Measurements from ENCODE around the gene NEURL4. TPM values are rescaled to one million over a fixed set of nuclear protein-coding genes. Genes with fewer than 3 reads are reported as not detected.

NEURL4 gene
- total RNA-seq, 1 donor from 2014 or later, result 61.5 TPM

DNA sequence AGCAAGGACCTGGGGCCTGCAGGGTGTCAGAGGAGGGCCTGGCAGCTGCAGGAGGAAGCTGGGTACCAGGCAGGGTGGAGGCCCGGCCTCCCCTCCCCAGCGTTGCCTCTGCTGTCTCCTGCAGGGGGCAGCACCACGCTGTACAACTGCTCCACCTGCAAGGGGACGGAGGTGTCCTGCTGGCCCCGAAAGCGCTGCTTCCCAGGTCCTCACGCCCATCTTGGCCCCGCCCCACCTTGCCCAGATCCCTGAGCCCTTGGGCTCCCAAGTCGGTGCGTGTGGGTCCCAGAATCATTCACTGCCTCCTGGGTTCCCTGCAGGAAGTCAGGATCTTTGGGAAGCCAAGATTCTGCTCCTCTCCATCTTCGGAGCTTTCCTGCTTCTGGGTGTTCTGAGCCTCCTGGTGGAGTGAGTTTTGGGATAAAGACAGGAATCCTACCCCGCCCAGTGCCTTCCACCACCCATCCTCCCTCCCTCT is 27.0 kb upstream of the NEURL4 start:
- TF ChIP-seq, protein P1, sequence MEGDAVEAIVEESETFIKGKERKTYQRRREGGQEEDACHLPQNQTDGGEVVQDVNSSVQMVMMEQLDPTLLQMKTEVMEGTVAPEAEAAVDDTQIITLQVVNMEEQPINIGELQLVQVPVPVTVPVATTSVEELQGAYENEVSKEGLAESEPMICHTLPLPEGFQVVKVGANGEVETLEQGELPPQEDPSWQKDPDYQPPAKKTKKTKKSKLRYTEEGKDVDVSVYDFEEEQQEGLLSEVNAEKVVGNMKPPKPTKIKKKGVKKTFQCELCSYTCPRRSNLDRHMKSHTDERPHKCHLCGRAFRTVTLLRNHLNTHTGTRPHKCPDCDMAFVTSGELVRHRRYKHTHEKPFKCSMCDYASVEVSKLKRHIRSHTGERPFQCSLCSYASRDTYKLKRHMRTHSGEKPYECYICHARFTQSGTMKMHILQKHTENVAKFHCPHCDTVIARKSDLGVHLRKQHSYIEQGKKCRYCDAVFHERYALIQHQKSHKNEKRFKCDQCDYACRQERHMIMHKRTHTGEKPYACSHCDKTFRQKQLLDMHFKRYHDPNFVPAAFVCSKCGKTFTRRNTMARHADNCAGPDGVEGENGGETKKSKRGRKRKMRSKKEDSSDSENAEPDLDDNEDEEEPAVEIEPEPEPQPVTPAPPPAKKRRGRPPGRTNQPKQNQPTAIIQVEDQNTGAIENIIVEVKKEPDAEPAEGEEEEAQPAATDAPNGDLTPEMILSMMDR (conservative IDR thresholded peaks at IDR 0.05), result peak; percentile 90
- Mint-ChIP-seq H3K27me3 (no peaks in the 10 kb centered on the region), H3K4me3 (no peak overlapping the region), H3K4me1 (ENCODE audit: unreplicated experiment) (peaks cover 17% of the 10 kb centered on the region), H3K9me3 (no peaks in the 10 kb centered on the region), H3K36me3 (no peaks in the 10 kb centered on the region), H3K27ac (no peak overlapping the region)
- peak; percentile 84 for DNase-seq (ENCODE audit: extremely low spot score, unreplicated experiment)

- Mint-ChIP-seq H3K27ac (no peak overlapping the region), H3K27me3 (no peaks in the 10 kb centered on the region), H3K4me1 (ENCODE audit: unreplicated experiment) (peaks cover 17% of the 10 kb centered on the region), H3K4me3 (no peak overlapping the region), H3K9me3 (no peaks in the 10 kb centered on the region), H3K36me3 (no peaks in the 10 kb centered on the region)
- DNase-seq (ENCODE audit: extremely low spot score, unreplicated experiment), result no peak
- TF ChIP-seq, protein P1 (conservative IDR thresholded peaks at IDR 0.05), result no peak
These were observed 26.4 kb upstream of the NEURL4 start for GRCh38 chr17:7355573-7355972.

- Mint-ChIP-seq H3K4me3 (peak within 1 kb of the TSS; percentile 74), H3K27me3 (no peaks in the 10 kb centered on the region), H3K36me3 (no peaks in the 10 kb centered on the region), H3K4me1 (ENCODE audit: unreplicated experiment) (peaks cover 20% of the 10 kb centered on the region), H3K27ac (peak within 1 kb of the TSS; percentile 91), H3K9me3 (no peaks in the 10 kb centered on the region)
- DNase-seq (ENCODE audit: extremely low spot score, unreplicated experiment), result no peak
- TF ChIP-seq, protein P1 (conservative IDR thresholded peaks at IDR 0.05), result no peak
These were observed 25.9 kb upstream of the NEURL4 start, which contains the start of gene TMEM95 for GRCh38 chr17:7355053-7355452. TMEM95 (plus strand) TSS chr17:7355156; CDS start chr17:7355205, 49 bp downstream.

DNA sequence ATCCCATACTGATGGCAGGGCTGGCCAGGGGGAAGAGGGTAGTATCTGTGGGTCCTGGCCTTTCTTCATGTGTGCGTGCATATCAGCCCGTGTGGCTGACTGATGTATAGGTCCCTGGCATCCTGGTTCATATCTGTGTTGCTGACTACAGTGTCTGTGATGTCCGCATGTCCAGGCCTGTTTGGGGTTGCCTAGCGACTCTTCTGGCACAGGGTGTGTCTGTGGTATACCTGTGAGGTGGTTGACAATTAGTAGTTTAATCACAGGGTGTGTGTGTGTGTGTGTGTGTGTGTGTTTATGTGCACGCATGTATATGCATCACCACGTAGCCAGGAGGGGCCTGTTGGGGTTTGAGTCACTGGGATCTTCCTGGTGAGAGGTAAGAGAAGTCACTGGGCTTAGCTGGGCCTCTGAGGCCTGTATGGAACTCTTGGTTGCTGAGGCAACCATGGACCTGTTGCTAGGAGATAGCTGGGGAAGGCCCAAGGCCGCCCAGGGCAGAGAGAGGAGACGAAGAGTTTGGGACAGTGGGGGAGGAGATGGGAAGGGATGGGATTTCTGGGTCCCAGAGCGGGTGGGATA is 25.2 kb upstream of the NEURL4 start:
- DNase-seq (ENCODE audit: extremely low spot score, unreplicated experiment), result no peak
- H3K27ac Mint-ChIP-seq, result peak overlapping the region; percentile 91

DNA sequence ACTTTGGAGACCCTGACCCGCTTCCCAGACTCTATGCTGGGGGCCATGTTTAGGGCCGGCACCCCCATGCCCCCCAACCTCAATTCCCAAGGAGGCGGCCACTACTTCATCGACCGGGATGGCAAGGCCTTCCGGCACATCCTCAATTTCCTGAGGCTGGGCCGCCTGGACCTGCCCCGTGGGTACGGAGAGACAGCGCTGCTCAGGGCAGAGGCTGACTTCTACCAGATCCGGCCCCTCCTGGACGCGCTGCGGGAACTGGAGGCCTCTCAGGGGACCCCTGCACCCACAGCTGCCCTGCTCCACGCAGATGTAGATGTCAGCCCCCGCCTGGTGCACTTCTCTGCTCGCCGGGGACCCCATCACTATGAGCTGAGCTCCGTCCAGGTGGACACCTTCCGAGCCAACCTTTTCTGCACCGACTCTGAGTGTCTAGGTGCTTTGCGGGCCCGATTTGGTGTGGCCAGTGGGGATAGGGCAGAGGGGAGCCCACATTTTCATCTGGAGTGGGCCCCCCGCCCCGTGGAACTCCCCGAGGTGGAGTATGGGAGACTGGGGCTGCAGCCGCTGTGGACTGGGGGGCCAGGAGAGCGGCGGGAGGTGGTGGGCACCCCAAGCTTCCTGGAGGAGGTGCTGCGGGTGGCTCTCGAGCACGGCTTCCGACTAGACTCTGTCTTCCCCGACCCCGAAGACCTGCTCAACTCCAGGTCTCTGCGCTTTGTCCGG is 23.9 kb upstream of the NEURL4 start:
- H3K4me1 Mint-ChIP-seq (ENCODE audit: unreplicated experiment), result peaks cover 29% of the 10 kb centered on the region
- H3K4me3 Mint-ChIP-seq, result peak overlapping the region; percentile 89
- no peak for DNase-seq (ENCODE audit: extremely low spot score, unreplicated experiment)
- TF ChIP-seq, protein P1 (conservative IDR thresholded peaks at IDR 0.05), result no peak
- no peaks in the 10 kb centered on the region for H3K27me3 Mint-ChIP-seq
- H3K27ac Mint-ChIP-seq, result peak overlapping the region; percentile 91
- H3K36me3 Mint-ChIP-seq, result no peaks in the 10 kb centered on the region
- no peaks in the 10 kb centered on the region for H3K9me3 Mint-ChIP-seq

More for the DNA sequence above, 25.2 kb upstream of the NEURL4 start:
- TF ChIP-seq, protein P1 (conservative IDR thresholded peaks at IDR 0.05), result no peak
- H3K4me1 Mint-ChIP-seq (ENCODE audit: unreplicated experiment), result peaks cover 27% of the 10 kb centered on the region
- no peaks in the 10 kb centered on the region for H3K36me3 Mint-ChIP-seq
- H3K9me3 Mint-ChIP-seq, result no peaks in the 10 kb centered on the region
- peak overlapping the region; percentile 74 for H3K4me3 Mint-ChIP-seq
- H3K27me3 Mint-ChIP-seq, result no peaks in the 10 kb centered on the region
